AG04449 (cell line): Measurements from ENCODE around the gene GAA.

ENCODE experiments used
- CTCF ChIA-PET: fragments of 350-600 bp; formaldehyde crosslinking; extraction: SDS; loops from one replicate; lab custom pipeline; 2021; ENCODE audit warnings: antibody characterized with exemption; lab: Yijun Ruan, JAX
- POLR2A ChIA-PET: fragments of 400-600, 350-600 bp; formaldehyde crosslinking; extraction: SDS; loops from one replicate; lab custom pipeline; 2020; ENCODE audit warnings: antibody characterized with exemption, inconsistent platforms; lab: Yijun Ruan, JAX
- DNase-seq: peaks from one replicate; pipeline ENCODE4 v3.0.0-alpha.2; 2010; ENCODE audit warnings: low read depth, low spot score
- H3K4me3 ChIP-seq: 2 replicates; pipeline ENCODE4 v1.5.1; 2011; ENCODE audit warnings: low read depth, mild to moderate bottlenecking, control low read depth, low read length
- TF ChIP-seq, protein P1 (sequence below): IDR thresholded peaks from one replicate; pipeline ENCODE4 v1.5.1; 2011; ENCODE audit warnings: mild to moderate bottlenecking, moderate library complexity, low read length, control low read depth, inconsistent platforms; ENCODE audit not compliant: insufficient read depth; ENCODE audit errors: missing control alignments

The GAA gene

DNA sequence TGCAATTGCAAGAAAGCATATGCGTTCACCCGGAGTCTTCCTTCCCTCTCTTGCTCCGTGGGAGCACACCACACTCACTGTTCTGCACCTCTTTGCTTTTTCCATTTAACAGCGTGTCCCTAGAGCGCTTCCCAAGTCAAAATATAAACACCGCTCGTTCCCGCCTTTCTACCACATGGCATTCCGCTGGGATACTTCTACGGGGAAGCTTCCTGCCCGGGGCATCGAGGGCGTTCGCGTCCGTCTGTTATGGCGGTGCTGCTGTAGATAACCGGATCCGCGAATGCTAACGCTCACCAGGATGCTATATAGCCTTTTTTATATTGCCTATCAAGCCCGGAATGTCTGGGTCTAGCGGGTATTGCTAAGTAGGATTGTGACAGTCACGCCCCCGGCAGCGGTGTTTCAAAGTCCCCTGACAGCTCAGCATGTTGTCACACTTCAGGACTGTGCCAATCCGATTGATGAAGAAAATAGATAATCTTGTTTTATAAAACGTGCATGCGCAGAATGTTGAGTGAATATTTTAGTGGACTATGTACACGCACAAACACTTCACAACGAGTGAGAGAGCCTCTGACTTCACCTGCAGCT lies 33.9 kb upstream of the GAA start:
- ChIA-PET CTCF (interaction anchor here (0.6 to 2.0 kb wide), 2 partner anchors 15 to 1669 kb away, joined by 3 to 15 read pairs; no protein-coding TSS in a partner anchor), POLR2A (no interaction called here)
- TF ChIP-seq, protein P1, sequence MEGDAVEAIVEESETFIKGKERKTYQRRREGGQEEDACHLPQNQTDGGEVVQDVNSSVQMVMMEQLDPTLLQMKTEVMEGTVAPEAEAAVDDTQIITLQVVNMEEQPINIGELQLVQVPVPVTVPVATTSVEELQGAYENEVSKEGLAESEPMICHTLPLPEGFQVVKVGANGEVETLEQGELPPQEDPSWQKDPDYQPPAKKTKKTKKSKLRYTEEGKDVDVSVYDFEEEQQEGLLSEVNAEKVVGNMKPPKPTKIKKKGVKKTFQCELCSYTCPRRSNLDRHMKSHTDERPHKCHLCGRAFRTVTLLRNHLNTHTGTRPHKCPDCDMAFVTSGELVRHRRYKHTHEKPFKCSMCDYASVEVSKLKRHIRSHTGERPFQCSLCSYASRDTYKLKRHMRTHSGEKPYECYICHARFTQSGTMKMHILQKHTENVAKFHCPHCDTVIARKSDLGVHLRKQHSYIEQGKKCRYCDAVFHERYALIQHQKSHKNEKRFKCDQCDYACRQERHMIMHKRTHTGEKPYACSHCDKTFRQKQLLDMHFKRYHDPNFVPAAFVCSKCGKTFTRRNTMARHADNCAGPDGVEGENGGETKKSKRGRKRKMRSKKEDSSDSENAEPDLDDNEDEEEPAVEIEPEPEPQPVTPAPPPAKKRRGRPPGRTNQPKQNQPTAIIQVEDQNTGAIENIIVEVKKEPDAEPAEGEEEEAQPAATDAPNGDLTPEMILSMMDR, result no peak
- no peak overlapping the region for H3K4me3 ChIP-seq
- DNase-seq, result no peak

DNA sequence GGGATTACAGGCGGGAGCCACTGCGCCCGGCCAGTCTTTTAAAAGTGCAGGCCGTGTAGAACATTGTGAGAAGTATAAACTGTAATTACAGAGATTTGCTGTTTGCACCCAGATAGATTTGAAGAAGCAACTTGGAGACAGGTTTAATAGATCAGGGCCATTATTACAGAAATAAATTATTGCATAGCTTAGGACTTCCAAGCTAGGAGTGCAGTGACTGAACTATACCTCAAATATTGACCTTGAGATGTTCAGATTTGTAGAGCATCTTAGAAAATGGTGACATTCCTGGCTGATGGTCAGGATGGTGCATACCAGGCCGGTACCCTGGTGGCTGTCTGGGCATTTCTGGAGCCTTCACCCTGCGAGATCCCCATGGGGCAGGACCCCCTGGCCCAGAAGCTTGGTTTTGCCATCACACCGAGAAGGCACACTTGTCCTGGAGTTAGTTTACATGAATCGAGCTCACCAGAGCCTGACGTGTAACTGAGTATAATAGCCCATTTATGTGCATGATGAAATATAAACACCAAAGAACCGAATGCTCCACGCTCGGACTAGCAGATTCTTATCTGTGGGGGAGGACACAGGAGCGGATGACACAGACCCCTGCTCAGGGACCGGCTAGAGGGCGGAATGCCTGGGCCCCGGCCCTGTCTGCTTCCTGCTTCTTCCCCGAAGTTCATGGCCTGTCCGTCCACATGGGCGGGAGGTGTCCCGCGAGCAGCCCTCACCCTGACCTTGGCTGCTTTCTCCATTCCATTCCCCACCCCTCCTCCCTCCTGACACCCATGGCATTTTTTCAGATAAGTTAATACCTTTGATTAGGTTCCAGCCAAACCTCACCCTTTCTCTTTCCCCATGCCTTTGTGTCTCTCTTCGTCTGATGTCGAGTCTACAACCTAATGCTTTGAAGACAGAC lies 32.8 kb upstream of the GAA start:
- H3K4me3 ChIP-seq, result no peak overlapping the region
- ChIA-PET CTCF (interaction anchor here (1.0 to 2.0 kb wide), 2 partner anchors 14 to 33 kb away, joined by 3 to 15 read pairs; partner anchors contain the start of gene GAA), POLR2A (no interaction called here)
- TF ChIP-seq, protein P1, result no peak
- DNase-seq, result no peak

DNA sequence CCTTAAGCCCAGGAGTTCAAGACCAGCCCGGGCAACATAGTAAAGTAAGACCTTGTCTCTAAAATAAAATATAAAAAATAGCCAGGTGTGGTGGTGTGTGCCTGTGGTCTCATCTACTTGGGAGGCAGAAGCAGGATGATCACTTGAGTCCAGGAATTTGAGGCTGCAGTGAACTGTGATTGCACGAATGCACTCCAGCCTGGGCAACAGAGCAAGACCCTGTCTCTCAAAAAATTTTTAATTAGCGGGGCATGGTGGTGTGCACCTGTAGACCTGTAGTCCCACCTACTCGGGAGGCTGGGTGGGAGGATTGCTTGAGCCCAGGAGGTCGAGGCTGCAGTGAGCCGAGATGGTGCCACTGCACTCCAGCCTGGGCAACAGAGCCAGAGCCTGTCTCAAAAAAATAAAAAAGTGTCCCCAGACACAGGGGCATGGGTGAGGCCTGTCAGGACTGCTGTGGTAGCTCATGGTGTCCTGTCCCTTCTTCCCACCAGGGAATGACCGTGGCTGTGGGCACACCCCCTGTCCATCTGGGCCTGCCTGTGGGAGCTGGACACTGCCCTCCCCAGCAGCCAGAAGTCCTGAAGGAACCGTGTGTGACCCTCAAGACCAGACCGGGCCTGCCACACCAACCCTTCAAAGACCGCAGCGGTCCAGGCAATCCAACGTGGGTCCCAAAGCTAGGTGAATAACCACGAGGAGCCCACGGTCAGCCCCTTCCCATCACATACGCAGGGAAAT lies 30.8 kb upstream of the GAA start:
- DNase-seq, result no peak
- POLR2A ChIA-PET, result no interaction called here
- TF ChIP-seq, protein P1, result no peak
- no peak overlapping the region for H3K4me3 ChIP-seq
- CTCF ChIA-PET, result interaction anchor here (1.1 kb wide), 2 partner anchors 11 to 31 kb away, joined by 4 read pairs; partner anchors contain the start of gene GAA

DNA sequence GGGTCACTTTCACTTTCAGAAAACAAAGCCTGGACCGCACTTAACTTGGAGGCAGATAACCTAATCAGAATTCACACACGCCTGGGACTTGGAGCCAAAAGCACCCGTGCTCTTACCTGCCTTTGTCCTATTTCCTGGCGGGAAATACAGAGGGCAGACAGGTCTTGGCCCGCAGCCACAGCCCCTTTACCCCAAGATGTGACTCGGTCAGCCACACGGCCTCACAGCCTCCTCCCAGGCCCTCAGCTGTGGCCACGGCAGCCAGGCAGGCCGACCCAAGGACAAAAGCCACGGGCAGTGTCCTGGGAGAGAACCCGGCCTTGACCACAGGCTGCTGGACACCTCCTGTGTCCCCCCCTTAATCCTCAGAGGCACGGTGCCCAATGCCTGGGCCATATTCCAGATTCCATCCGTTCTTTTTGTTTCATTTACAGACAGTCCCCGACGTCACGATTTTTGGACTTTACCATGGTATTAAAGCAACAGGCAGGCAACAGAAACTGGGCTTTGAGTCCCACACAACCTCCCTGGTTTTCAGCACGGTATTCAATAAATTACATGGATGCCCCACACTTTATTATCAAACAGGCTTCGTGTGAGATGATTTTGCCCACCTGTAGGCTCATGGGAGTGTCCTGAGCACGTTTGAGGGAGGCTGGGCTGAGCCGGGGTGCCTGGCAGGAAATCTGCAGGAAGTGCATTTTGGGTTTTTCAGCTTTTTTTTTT lies 30.1 kb upstream of the GAA start:
- DNase-seq, result no peak
- ChIA-PET POLR2A (no interaction called here), CTCF (interaction anchor here (1.1 to 1.9 kb wide), 3 partner anchors 10 to 30 kb away, joined by 4 read pairs; partner anchors contain the start of gene GAA)
- no peak overlapping the region for H3K4me3 ChIP-seq
- TF ChIP-seq, protein P1, result no peak

DNA sequence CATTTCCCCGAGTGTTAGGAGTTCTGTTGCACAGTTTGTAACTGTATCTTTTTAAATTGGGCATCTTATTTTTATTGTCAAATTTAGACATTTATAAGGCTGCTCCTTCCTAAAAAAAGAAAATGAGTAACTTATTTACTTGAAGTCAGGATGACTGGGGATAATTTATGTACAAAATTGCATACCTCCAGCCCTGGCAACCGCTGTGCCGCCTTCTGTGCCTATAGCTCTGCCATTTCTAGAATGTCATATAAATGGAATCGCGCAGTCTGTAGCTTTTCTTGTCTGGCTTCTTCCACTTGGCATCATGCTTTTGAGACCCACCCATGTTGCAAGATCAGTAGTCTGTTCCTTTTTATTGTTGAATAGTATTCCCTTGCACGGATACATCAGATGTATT lies 29.0 kb upstream of the GAA start:
- ChIA-PET POLR2A (no interaction called here), CTCF (interaction anchor here (1.2 to 2.4 kb wide), 4 partner anchors 9 to 64 kb away, joined by 4 to 17 read pairs (median 7); partner anchors contain the start of gene GAA)
- TF ChIP-seq, protein P1, result no peak
- DNase-seq, result no peak
- H3K4me3 ChIP-seq, result no peak overlapping the region
